Duodenal mucosa (tissue), 2 donors: ENCODE results near the gene RBBP7.
A peak's percentile ranks its signal among the peaks of the same experiment; 100 is the strongest.

ENCODE experiments used
- H3K27ac ChIP-seq: one replicate; pipeline ENCODE4 v1.7.0; 2013; ENCODE audit warnings: low read depth, low read length
- H3K27me3 ChIP-seq, 2 donors: one replicate each; pipeline ENCODE4 v1.7.0; 2013; ENCODE audit warnings: low read length in 2 of 2, control low read depth in 1 of 2; ENCODE audit not compliant: insufficient read depth in 2 of 2, control insufficient read depth in 1 of 2
- H3K36me3 ChIP-seq, 2 donors: one replicate each; pipeline ENCODE4 v1.7.0; 2013; ENCODE audit warnings: low read length in 2 of 2, control low read depth in 1 of 2; ENCODE audit not compliant: insufficient read depth in 2 of 2, control insufficient read depth in 1 of 2
- H3K4me1 ChIP-seq, 2 donors: one replicate each; pipeline ENCODE4 v1.7.0; 2013; ENCODE audit warnings: low read length in 2 of 2, control low read depth in 1 of 2; ENCODE audit not compliant: insufficient read depth in 2 of 2, control insufficient read depth in 1 of 2
- H3K4me3 ChIP-seq, 2 donors: one replicate each; pipeline ENCODE4 v1.7.0; 2013; ENCODE audit warnings: low read length in 2 of 2, low read depth in 1 of 2
- H3K9ac ChIP-seq, 2 donors: one replicate each; pipeline ENCODE4 v1.7.0; 2013; ENCODE audit warnings: low read length in 2 of 2, low read depth in 1 of 2
- H3K9me3 ChIP-seq, 2 donors: one replicate each; pipeline ENCODE4 v1.7.0; 2013; ENCODE audit warnings: low read length in 2 of 2, control low read depth in 1 of 2; ENCODE audit not compliant: control insufficient read depth in 1 of 2

The RBBP7 gene

DNA sequence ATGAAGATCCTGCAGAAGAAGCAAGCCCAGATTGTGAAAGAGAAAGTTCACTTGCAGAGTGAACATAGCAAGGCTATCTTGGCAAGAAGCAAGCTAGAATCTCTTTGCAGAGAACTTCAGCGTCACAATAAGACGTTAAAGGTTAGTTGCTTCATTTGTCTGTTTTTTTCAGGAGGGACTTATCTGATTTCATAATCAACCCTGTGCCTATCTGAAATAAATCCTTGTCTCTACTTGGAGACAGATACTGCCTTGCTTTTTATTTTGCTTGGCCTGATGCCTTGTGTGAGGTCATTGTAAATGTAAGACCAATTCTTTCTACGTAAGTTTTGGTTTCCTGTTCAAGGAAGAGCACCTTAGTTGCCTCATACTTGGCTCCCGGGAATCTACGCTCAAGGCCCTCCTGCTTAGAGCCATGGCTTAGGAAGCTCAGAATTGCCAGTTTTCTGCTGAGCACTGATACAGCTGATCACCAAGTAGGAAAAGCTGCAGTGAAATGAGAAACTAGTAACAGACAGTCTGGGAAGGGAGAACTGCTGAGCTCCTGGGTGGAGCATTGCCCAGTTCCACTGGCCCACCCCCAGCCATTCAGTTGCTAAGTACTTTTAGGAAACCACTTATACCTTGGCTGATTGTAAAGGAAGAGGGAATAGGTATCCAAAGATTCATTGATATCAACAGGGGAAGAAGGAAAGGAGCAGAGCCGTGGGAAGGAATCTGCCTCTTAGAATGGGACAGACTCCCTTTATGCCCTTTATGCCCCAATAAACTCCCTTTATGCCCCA is 41.8 kb downstream of the RBBP7 start:
- H3K27ac ChIP-seq = peak overlapping the region; percentile 10
- H3K9ac ChIP-seq = no peak overlapping the region
- no peaks in the 10 kb centered on the region for H3K9me3 ChIP-seq
- no peaks in the 10 kb centered on the region for H3K4me1 ChIP-seq
- no peaks in the 10 kb centered on the region for H3K27me3 ChIP-seq
- peaks cover 11 to 22% of the 10 kb centered on the region in 2 donors for H3K36me3 ChIP-seq
- H3K4me3 ChIP-seq = no peak overlapping the region

- H3K4me3 ChIP-seq = no peak overlapping the region
- no peaks in the 10 kb centered on the region for H3K27me3 ChIP-seq
- H3K36me3 ChIP-seq = peaks cover 9 to 23% of the 10 kb centered on the region in 2 donors
- H3K4me1 ChIP-seq = no peaks in the 10 kb centered on the region
- H3K27ac ChIP-seq = no peak overlapping the region
- H3K9ac ChIP-seq = no peak overlapping the region
- no peaks in the 10 kb centered on the region for H3K9me3 ChIP-seq
Observed at GRCh38 chrX:16827225-16827624, 42.9 kb downstream of the RBBP7 start.

GRCh38 chrX:16826207-16826606 is 44.0 kb downstream of the RBBP7 start:
- no peak overlapping the region for H3K27ac ChIP-seq
- no peaks in the 10 kb centered on the region for H3K4me1 ChIP-seq
- no peak overlapping the region for H3K9ac ChIP-seq
- H3K9me3 ChIP-seq = no peaks in the 10 kb centered on the region
- H3K4me3 ChIP-seq = no peak overlapping the region
- H3K27me3 ChIP-seq = no peaks in the 10 kb centered on the region
- H3K36me3 ChIP-seq = peaks cover 4 to 16% of the 10 kb centered on the region in 2 donors

- no peak overlapping the region for H3K27ac ChIP-seq
- H3K9ac ChIP-seq = no peak overlapping the region
- H3K4me3 ChIP-seq = no peak overlapping the region
- no peaks in the 10 kb centered on the region for H3K9me3 ChIP-seq
- H3K27me3 ChIP-seq = no peaks in the 10 kb centered on the region
- peaks cover 4 to 16% of the 10 kb centered on the region in 2 donors for H3K36me3 ChIP-seq
- no peaks in the 10 kb centered on the region for H3K4me1 ChIP-seq
Observed at GRCh38 chrX:16825264-16826035, 44.7 kb downstream of the RBBP7 start.

DNA sequence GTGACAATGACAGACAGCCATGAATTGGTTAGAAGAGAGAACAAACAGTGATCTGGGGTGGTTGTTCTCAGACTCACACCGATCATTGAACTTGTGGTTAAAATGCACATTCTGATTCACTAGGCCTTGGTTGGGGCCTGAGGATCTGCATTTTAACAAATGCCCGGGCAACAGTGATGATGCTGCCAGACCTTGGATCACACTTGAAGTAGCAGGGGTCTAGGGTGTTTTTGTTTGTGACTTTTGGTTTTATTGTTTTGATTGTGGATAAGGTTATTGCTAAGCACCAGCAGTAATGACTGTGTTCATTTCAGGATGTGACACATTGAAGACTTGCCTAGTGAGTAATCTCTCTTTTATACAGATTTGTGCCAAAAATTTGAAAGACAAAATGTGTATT is 47.4 kb downstream of the RBBP7 start:
- Histone ChIP-seq H3K27ac (no peak overlapping the region), H3K4me3 (no peak overlapping the region), H3K9me3 (no peaks in the 10 kb centered on the region), H3K4me1 (peaks cover 0 to 4% of the 10 kb centered on the region in 2 donors), H3K9ac (no peak overlapping the region), H3K27me3 (no peaks in the 10 kb centered on the region), H3K36me3 (peaks cover 4 to 11% of the 10 kb centered on the region in 2 donors)

DNA sequence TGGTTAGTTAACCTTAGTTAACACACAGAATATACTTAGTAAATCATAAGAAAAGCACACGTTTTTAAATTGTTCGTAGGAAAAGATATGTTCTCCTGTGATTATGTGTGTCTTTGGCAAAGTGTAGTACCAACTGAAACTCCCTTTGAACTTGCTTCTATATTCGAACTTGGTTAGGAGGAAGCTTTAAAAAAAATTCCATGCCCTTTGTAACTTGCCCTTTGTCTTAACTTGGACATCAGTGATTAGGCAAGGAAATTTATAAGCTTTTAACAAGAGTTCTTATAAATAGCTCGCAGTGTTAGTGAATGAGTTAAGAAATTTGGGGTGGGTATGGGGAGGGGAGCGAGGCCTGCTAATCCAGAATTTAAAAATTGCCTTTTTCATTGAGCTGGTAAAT is 50.5 kb downstream of the RBBP7 start:
- Histone ChIP-seq H3K9ac (no peak overlapping the region), H3K4me1 (peaks cover 4 to 12% of the 10 kb centered on the region in 2 donors), H3K27me3 (no peaks in the 10 kb centered on the region), H3K27ac (no peak overlapping the region), H3K36me3 (peaks cover 4 to 11% of the 10 kb centered on the region in 2 donors), H3K4me3 (no peak overlapping the region), H3K9me3 (no peaks in the 10 kb centered on the region)

- Histone ChIP-seq H3K9me3 (no peaks in the 10 kb centered on the region), H3K36me3 (no peaks in the 10 kb centered on the region), H3K9ac (no peak overlapping the region), H3K4me1 (peaks cover 4 to 13% of the 10 kb centered on the region in 2 donors), H3K27me3 (no peaks in the 10 kb centered on the region), H3K4me3 (no peak overlapping the region), H3K27ac (no peak overlapping the region)
Observed at GRCh38 chrX:16814597-16814996, 55.6 kb downstream of the RBBP7 start.

- Histone ChIP-seq H3K36me3 (no peaks in the 10 kb centered on the region), H3K9ac (no peak overlapping the region), H3K4me3 (peak overlapping the region; percentile 51 to 62), H3K27me3 (no peaks in the 10 kb centered on the region), H3K27ac (peak overlapping the region; percentile 56), H3K4me1 (peaks cover 3 to 12% of the 10 kb centered on the region in 2 donors), H3K9me3 (no peaks in the 10 kb centered on the region)
Observed at GRCh38 chrX:16807976-16808542, 62.1 kb downstream of the RBBP7 start.

- H3K36me3 ChIP-seq = no peaks in the 10 kb centered on the region
- no peak overlapping the region for H3K9ac ChIP-seq
- H3K4me1 ChIP-seq = peaks cover 3 to 12% of the 10 kb centered on the region in 2 donors
- no peaks in the 10 kb centered on the region for H3K9me3 ChIP-seq
- H3K4me3 ChIP-seq = peak overlapping the region in 1 of 2 donors; percentile 51
- no peaks in the 10 kb centered on the region for H3K27me3 ChIP-seq
- no peak overlapping the region for H3K27ac ChIP-seq
Observed at GRCh38 chrX:16807548-16807947, 62.6 kb downstream of the RBBP7 start.

- H3K4me3 ChIP-seq = no peak overlapping the region
- H3K36me3 ChIP-seq = no peaks in the 10 kb centered on the region
- no peak overlapping the region for H3K27ac ChIP-seq
- no peaks in the 10 kb centered on the region for H3K27me3 ChIP-seq
- peaks cover 3 to 12% of the 10 kb centered on the region in 2 donors for H3K4me1 ChIP-seq
- no peaks in the 10 kb centered on the region for H3K9me3 ChIP-seq
- no peak overlapping the region for H3K9ac ChIP-seq
Observed at GRCh38 chrX:16804923-16805464, 65.2 kb downstream of the RBBP7 start.
